Pulmonary artery endothelial cell (primary cell): Measurements from ENCODE around the gene USP28. TPM values are rescaled to one million over a fixed set of nuclear protein-coding genes. Genes with fewer than 3 reads are reported as not detected.
A peak's percentile ranks its signal among the peaks of the same experiment; 100 is the strongest.
"Not testable (repeated sequence)": the region's sequence is repeated elsewhere in the genome, so short reads cannot be mapped to it uniquely, and the experiment has no call there.

ENCODE experiments used
- DNase-seq: peaks from one replicate; pipeline ENCODE4 v3.0.0-alpha.2; 2011; ENCODE audit warnings: low read depth, low spot score
- total RNA-seq: library from RNA; depleted of rRNA; stranded (reverse); fragments of >200 nt; gene quantifications from 2 replicates; pipeline ENCODE4 v1.2.3, GENCODE V29; 2014

The USP28 gene
- total RNA-seq, 1 donor from 2014 or later, result 31.7 TPM

- DNase-seq, result peak; percentile 19
These were observed 97.1 kb downstream of the USP28 start for GRCh38 chr11:113778111-113778910.

- no peak for DNase-seq
These were observed 101.2 kb downstream of the USP28 start for GRCh38 chr11:113774174-113774503.

- DNase-seq, result peak; percentile 94
These were observed 101.8 kb downstream of the USP28 start, which contains the start of gene ZW10 for GRCh38 chr11:113773416-113774173. TSS of gene ZW10 (minus strand) at chr11:113773692. CDS start at chr11:113773666, 26 bp downstream.

GRCh38 chr11:113773092-113773415 is 102.3 kb downstream of the USP28 start:
- no peak for DNase-seq

- DNase-seq, result no peak
These were observed 103.4 kb downstream of the USP28 start for GRCh38 chr11:113771964-113772363.

GRCh38 chr11:113764527-113765219 is 110.7 kb downstream of the USP28 start:
- DNase-seq, result no peak

GRCh38 chr11:113763040-113763439 is 112.3 kb downstream of the USP28 start:
- DNase-seq, result not testable (repeated sequence)

- no peak for DNase-seq
These were observed 115.1 kb downstream of the USP28 start for GRCh38 chr11:113760241-113760640.

- no peak for DNase-seq
These were observed 122.4 kb downstream of the USP28 start for GRCh38 chr11:113752932-113753331.

Other genes with a start within 250 kb of the USP28 start
- gene TMPRSS5, start 169.3 kb downstream of the USP28 start, total RNA-seq, result 0.07 TPM in 2 replicates
- gene ZW10, start 101.9 kb downstream of the USP28 start, total RNA-seq, result 25.3 and 31.4 TPM in 2 replicates
- gene CLDN25, start 95.8 kb downstream of the USP28 start, total RNA-seq, result not detected in 2 replicates
- gene HTR3B, start 29.2 kb upstream of the USP28 start, total RNA-seq, result not detected in 2 replicates
- not detected in 2 replicates for gene HTR3A, start 99.5 kb upstream of the USP28 start, total RNA-seq
- gene ZBTB16, start 184.1 kb upstream of the USP28 start, total RNA-seq, result 17.3 and 41.7 TPM in 2 replicates